Dendritic cell treated with granulocyte-macrophage colony-stimulating factor and Interleukin-4, amounts not matched to agents 40 ng/mL and 50 ng/mL, for 4 days (primary cell): ENCODE measurements around the gene LMOD3.

ENCODE experiments used
- H3K27ac Mint-ChIP-seq: one replicate; pipeline ENCODE4 v1.8.0; 2022; ENCODE audit warnings: mild to moderate bottlenecking, mixed read lengths
- H3K27me3 Mint-ChIP-seq: one replicate; pipeline ENCODE4 v1.8.0; 2022; ENCODE audit warnings: mild to moderate bottlenecking, mixed read lengths
- H3K36me3 Mint-ChIP-seq: one replicate; pipeline ENCODE4 v1.8.0; 2022; ENCODE audit warnings: low read depth, mixed read lengths
- H3K4me1 Mint-ChIP-seq: one replicate; pipeline ENCODE4 v1.8.0; 2022; ENCODE audit warnings: low read depth, mixed read lengths
- H3K4me3 Mint-ChIP-seq: one replicate; pipeline ENCODE4 v1.8.0; 2022; ENCODE audit warnings: mild to moderate bottlenecking, moderate library complexity, mixed read lengths
- H3K9me3 Mint-ChIP-seq: one replicate; pipeline ENCODE4 v1.8.0; 2022; ENCODE audit warnings: mixed read lengths
- intact Hi-C: fragments of 100-400 bp; cut with micrococcal nuclease; formaldehyde crosslinking; loops from one replicate; pipeline ENCODE4 v1.15.0; 2022

LMOD3 gene

GRCh38 chr3:69122403-69122802, at the start of gene LMOD3:
Gene LMOD3, minus strand, starts transcription at chr3:69122595. Its CDS starts 209 bp downstream, at chr3:69122386.
- no peaks in the 10 kb centered on the region for H3K4me1 Mint-ChIP-seq
- H3K4me3 Mint-ChIP-seq = no peak within 1 kb of the TSS
- H3K27me3 Mint-ChIP-seq = no peaks in the 10 kb centered on the region
- intact Hi-C loops = no loop called here
- no peak within 1 kb of the TSS for H3K27ac Mint-ChIP-seq
- H3K36me3 Mint-ChIP-seq = no peaks in the 10 kb centered on the region
- H3K9me3 Mint-ChIP-seq = no peaks in the 10 kb centered on the region

GRCh38 chr3:69172058-69172457, 49.7 kb upstream of the LMOD3 start:
- no peaks in the 10 kb centered on the region for H3K9me3 Mint-ChIP-seq
- peaks cover 80% of the 10 kb centered on the region for H3K36me3 Mint-ChIP-seq
- H3K4me3 Mint-ChIP-seq = no peak overlapping the region
- peaks cover 6% of the 10 kb centered on the region for H3K4me1 Mint-ChIP-seq
- H3K27ac Mint-ChIP-seq = no peak overlapping the region
- H3K27me3 Mint-ChIP-seq = no peaks in the 10 kb centered on the region
- intact Hi-C loops = loop anchor here (5.0 to 10.0 kb wide), 2 partner anchors 130 to 137 kb away; no protein-coding TSS in a partner anchor

GRCh38 chr3:69166446-69166845, 44.1 kb upstream of the LMOD3 start:
- Mint-ChIP-seq H3K4me3 (no peak overlapping the region), H3K4me1 (peaks cover 6% of the 10 kb centered on the region), H3K27me3 (no peaks in the 10 kb centered on the region), H3K27ac (no peak overlapping the region), H3K36me3 (peaks cover 32% of the 10 kb centered on the region), H3K9me3 (no peaks in the 10 kb centered on the region)
- intact Hi-C loops = no loop called here

DNA sequence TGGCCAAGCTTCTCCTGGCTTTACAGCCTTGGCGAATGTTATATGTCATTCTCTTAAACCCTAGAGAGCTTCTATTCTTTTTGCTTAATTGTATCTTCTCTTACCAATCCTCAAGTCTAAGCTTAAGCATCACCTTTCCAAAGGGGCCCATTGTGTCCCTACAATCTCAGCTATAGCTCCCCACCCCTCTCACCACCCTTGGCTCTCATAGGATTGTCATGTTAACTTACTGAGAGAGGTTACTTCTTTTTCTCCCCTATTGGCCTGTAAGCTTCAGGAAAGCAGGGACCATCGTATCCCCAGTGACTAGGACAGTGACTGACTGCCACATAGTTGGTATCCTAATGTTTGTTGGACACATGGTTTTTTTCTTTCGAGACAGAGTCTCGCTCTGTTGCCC, 43.3 kb upstream of the LMOD3 start:
- H3K9me3 Mint-ChIP-seq = no peaks in the 10 kb centered on the region
- H3K4me1 Mint-ChIP-seq = peaks cover 6% of the 10 kb centered on the region
- no peak overlapping the region for H3K4me3 Mint-ChIP-seq
- peaks cover 25% of the 10 kb centered on the region for H3K36me3 Mint-ChIP-seq
- intact Hi-C loops = no loop called here
- no peak overlapping the region for H3K27ac Mint-ChIP-seq
- H3K27me3 Mint-ChIP-seq = no peaks in the 10 kb centered on the region

GRCh38 chr3:69164296-69164695, 41.9 kb upstream of the LMOD3 start:
- H3K4me3 Mint-ChIP-seq = no peak overlapping the region
- H3K27me3 Mint-ChIP-seq = no peaks in the 10 kb centered on the region
- H3K36me3 Mint-ChIP-seq = peaks cover 11% of the 10 kb centered on the region
- H3K27ac Mint-ChIP-seq = peak overlapping the region; percentile 36
- no peaks in the 10 kb centered on the region for H3K9me3 Mint-ChIP-seq
- intact Hi-C loops = loop anchor here (5.0 kb wide), 2 partner anchors 143 to 263 kb away; no protein-coding TSS in a partner anchor
- peaks cover 6% of the 10 kb centered on the region for H3K4me1 Mint-ChIP-seq

DNA sequence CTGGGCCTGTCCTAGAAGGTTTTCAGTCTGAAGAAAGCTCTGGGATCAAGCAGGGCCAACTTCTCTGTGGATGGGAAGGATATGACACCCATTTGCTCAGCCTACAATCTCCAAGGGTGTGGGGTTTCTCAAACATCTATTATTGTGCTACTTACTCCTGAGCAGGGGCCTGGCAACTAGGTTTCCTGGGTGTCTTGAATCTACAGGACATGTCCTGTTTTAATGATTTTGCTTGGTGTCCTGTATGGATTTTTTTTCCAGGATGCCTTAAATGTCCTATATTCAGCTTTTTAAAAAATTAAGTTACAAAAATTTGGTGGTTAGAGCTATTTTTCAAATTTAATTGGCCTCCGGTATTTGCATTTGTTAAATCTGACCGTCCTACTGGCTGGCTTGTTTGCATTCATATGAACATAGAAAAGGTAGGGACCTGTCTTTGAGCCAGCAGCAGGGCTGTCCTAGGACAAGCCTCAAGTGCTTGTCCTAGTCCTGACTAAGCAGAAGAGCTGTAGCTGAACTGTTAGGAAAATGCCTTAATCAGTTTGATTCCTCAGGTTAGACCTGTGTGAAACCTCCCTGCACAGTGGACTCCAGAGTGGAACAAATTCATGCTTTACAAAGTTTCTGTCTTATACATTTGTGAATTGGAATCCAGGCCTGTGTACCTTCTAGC, 40.0 kb upstream of the LMOD3 start:
- Mint-ChIP-seq H3K27ac (no peak overlapping the region), H3K27me3 (no peaks in the 10 kb centered on the region), H3K4me1 (peaks cover 2% of the 10 kb centered on the region), H3K4me3 (no peak overlapping the region), H3K9me3 (no peaks in the 10 kb centered on the region), H3K36me3 (peaks cover 3% of the 10 kb centered on the region)
- intact Hi-C loops = loop anchor here (5.0 kb wide), 2 partner anchors 145 to 265 kb away; no protein-coding TSS in a partner anchor

- intact Hi-C loops = loop anchor here (1.0 to 5.0 kb wide), 3 partner anchors 146 to 510 kb away; no protein-coding TSS in a partner anchor
- H3K36me3 Mint-ChIP-seq = no peaks in the 10 kb centered on the region
- H3K4me3 Mint-ChIP-seq = no peak overlapping the region
- no peaks in the 10 kb centered on the region for H3K27me3 Mint-ChIP-seq
- no peaks in the 10 kb centered on the region for H3K9me3 Mint-ChIP-seq
- H3K27ac Mint-ChIP-seq = no peak overlapping the region
- no peaks in the 10 kb centered on the region for H3K4me1 Mint-ChIP-seq
Observed at GRCh38 chr3:69161587-69162307, 39.4 kb upstream of the LMOD3 start.

DNA sequence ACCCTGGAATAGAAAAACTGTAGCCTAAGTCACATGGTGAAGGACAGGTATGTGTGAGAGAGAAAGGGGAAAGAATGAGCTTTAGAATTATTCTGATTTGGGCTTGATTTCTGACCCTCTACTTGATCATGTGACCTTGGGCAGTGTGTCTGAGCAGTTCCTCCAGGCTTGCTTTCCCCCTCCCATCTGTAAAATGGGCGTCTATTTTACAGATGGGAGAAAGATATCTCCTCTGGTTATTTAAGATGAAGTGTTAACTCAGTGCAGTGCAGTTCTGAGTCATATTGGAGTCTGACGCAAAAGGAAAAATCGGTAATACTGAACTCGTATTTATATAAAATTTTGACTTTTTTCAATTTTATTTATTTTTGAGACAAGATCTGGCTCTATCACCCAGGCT, 38.1 kb upstream of the LMOD3 start:
- Mint-ChIP-seq H3K36me3 (no peaks in the 10 kb centered on the region), H3K4me1 (no peaks in the 10 kb centered on the region), H3K27me3 (no peaks in the 10 kb centered on the region), H3K9me3 (no peaks in the 10 kb centered on the region), H3K4me3 (no peak overlapping the region), H3K27ac (no peak overlapping the region)
- intact Hi-C loops = loop anchor here (5.0 kb wide), 2 partner anchors 147 to 267 kb away; no protein-coding TSS in a partner anchor

GRCh38 chr3:69160107-69160506, 37.7 kb upstream of the LMOD3 start:
- no peaks in the 10 kb centered on the region for H3K9me3 Mint-ChIP-seq
- no peaks in the 10 kb centered on the region for H3K36me3 Mint-ChIP-seq
- H3K4me1 Mint-ChIP-seq = no peaks in the 10 kb centered on the region
- H3K27me3 Mint-ChIP-seq = no peaks in the 10 kb centered on the region
- H3K4me3 Mint-ChIP-seq = no peak overlapping the region
- H3K27ac Mint-ChIP-seq = no peak overlapping the region
- intact Hi-C loops = loop anchor here (5.0 kb wide), 2 partner anchors 147 to 267 kb away; no protein-coding TSS in a partner anchor

DNA sequence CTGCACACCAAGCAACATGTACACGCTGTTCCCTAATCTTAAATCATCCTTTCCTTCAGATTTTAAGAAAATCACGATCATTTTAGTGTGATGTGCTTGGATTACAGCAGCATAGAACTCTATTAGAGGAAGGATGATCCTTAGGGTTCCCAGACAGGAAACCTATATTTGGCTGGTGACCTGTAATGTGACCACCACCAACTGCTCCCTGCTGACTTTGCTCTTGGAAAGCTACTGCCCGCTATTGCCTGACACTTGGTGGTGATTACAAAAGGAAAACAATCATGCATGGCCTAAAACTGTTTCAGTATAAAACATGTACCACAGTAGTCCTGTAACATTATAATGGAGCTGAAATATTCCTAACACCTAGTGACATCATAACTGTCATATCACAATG, 27.2 kb upstream of the LMOD3 start:
- Mint-ChIP-seq H3K27me3 (peaks cover 2% of the 10 kb centered on the region), H3K4me3 (no peak overlapping the region), H3K4me1 (peaks cover 6% of the 10 kb centered on the region), H3K9me3 (no peaks in the 10 kb centered on the region), H3K36me3 (no peaks in the 10 kb centered on the region), H3K27ac (no peak overlapping the region)
- intact Hi-C loops = no loop called here

- Mint-ChIP-seq H3K4me1 (peaks cover 14% of the 10 kb centered on the region), H3K27me3 (no peaks in the 10 kb centered on the region), H3K27ac (no peak overlapping the region), H3K9me3 (no peaks in the 10 kb centered on the region), H3K4me3 (no peak overlapping the region), H3K36me3 (no peaks in the 10 kb centered on the region)
- intact Hi-C loops = no loop called here
Observed at GRCh38 chr3:69145688-69146087, 23.3 kb upstream of the LMOD3 start.

DNA sequence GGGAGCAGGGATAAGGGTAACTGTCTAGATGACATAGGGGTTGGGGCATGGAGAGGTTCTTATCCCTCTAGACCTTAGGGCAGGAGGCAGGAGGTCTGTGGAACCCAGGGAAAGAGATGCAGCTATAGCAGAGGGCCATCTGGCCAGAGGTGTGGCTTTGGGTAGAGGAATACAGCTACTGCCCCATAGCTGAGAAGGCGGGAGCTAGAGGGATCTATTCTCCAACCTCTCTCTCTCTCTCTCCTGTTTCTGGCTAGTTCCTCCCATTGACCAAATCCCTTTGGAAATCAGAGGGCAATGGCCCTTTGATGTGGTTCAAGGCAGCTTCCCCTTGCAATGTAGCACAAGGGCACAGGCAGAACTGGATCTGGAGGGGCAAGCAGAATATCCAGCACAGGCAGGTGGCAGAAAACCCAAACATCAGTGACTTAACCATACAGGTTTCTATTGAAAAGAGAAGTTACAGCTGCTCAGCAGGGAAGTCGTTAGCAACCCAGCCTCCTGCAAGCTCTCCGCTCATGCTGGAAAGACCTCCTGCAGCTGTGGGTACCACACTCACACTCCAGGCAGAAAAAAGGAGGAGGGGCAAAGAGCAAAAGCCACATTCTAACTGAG, 22.3 kb upstream of the LMOD3 start:
- intact Hi-C loops = no loop called here

DNA sequence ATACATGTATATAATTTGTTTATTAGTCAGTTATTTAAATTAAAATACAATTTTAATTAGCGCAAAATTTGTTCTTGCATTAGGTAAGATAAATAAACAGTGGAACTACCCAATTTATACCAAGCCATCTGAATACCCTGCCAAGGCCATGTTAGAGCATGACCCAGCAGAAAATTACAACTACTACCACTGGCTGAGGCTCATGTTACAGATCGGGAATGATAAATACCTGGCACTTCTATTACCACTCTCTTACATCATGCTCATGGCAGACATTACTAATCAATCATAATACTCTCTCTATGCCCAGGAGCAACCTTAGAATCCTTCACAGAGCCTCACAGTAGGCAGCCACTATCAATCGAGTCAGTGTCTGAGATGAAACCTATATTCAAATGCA, 21.2 kb upstream of the LMOD3 start:
- Mint-ChIP-seq H3K36me3 (no peaks in the 10 kb centered on the region), H3K4me1 (peaks cover 14% of the 10 kb centered on the region), H3K9me3 (no peaks in the 10 kb centered on the region), H3K4me3 (no peak overlapping the region), H3K27ac (no peak overlapping the region), H3K27me3 (no peaks in the 10 kb centered on the region)
- intact Hi-C loops = no loop called here

More for the DNA sequence above, 22.3 kb upstream of the LMOD3 start:
- H3K36me3 Mint-ChIP-seq = no peaks in the 10 kb centered on the region
- no peaks in the 10 kb centered on the region for H3K27me3 Mint-ChIP-seq
- peaks cover 14% of the 10 kb centered on the region for H3K4me1 Mint-ChIP-seq
- H3K9me3 Mint-ChIP-seq = no peaks in the 10 kb centered on the region
- H3K4me3 Mint-ChIP-seq = no peak overlapping the region
- H3K27ac Mint-ChIP-seq = no peak overlapping the region

DNA sequence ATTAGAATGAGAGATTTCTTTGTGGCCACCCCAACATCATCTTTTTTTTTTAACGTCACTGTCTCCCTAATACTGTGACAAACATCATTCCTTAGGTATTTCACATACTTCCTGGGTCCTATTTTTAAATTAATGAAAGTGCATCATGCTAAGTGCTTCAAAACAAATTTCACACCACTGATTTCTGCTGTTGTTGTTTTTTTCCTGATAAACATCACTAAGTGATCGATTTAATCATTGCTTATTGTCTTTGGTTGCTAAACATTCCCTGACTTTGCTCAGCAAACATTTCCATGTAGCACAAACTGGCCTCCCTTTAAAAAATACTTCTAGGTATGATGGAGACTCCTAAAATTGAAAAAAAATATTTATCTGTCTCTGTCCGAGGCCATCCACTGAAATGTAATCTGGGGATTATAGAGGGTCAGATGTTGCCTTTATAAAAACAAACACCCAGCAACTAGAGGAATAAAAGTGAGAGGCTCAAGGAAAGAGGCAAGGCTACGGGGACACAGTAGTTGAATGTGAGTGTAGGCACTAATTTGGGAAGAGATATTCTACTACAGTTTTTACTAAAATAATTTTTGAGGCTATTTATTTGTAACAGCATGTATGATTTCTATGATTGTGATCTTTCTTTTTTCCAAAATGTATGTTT, 20.5 kb upstream of the LMOD3 start:
- intact Hi-C loops = no loop called here
- Mint-ChIP-seq H3K27ac (no peak overlapping the region), H3K36me3 (no peaks in the 10 kb centered on the region), H3K9me3 (no peaks in the 10 kb centered on the region), H3K27me3 (no peaks in the 10 kb centered on the region), H3K4me3 (no peak overlapping the region), H3K4me1 (peaks cover 14% of the 10 kb centered on the region)
